ENCODE results near the gene NFYB. TPM values are rescaled to one million over a fixed set of nuclear protein-coding genes. Genes with fewer than 3 reads are reported as not detected.

The NFYB gene
- polyA plus RNA-seq, 2 of the 4 experiments (the other 2 are of a cell fraction), result 45.2 to 70.2 TPM

GRCh38 chr12:104177663-104178501 is 39.9 kb upstream of the NFYB start (continued):
- TF ChIP-seq USF2 (IDR thresholded peaks at IDR 0.05) (no peak), RAD21 (conservative IDR thresholded peaks at IDR 0.05 in 1 of 2, IDR thresholded peaks at IDR 0.05 in 1 of 2) (peak; percentile 85 to 87), FOSL2 (IDR thresholded peaks at IDR 0.05) (peak; percentile 77; the same call in 1 of the 2 replicates), FOSL2 (CRISPR knock-in tag; IDR thresholded peaks at IDR 0.05) (peak; percentile 95), HOXA7 (CRISPR knock-in tag; IDR thresholded peaks at IDR 0.05) (0 out of 2 replicates have a peak, but pooled peaks have one; percentile 44), CEBPB (IDR thresholded peaks at IDR 0.05) (peak; percentile 88 to 95), MAX (IDR thresholded peaks at IDR 0.05) (peak; percentile 75), EP300 (IDR thresholded peaks at IDR 0.05) (peak; percentile 78 to 95), BCL3 (IDR thresholded peaks at IDR 0.05) (peak; percentile 83), TFCP2L1 (CRISPR knock-in tag; IDR thresholded peaks at IDR 0.05) (no peak)

- peak; percentile 12 to 13; a peak in 5 of 6 replicates for ATAC-seq
- no peak for DNase-seq (ENCODE audit: low read depth in 1 of 2, low spot score in 1 of 2)
- H3K27ac ChIP-seq, result peak overlapping the region; percentile 85 to 89
- POLR2A ChIA-PET, result interaction anchor here (0.5 to 1.9 kb wide), 17 partner anchors 39 to 876 kb away, joined by 3 to 13 read pairs (median 5); partner anchors contain the start of genes NFYB, TDG and TXNRD1
- no peaks in the 10 kb centered on the region for H3K9me3 ChIP-seq
- peaks cover 73% of the 10 kb centered on the region for H3K4me1 ChIP-seq
- H3K4me3 ChIP-seq, result peak overlapping the region; percentile 10; the same call in 1 of the 3 replicates
- FAIRE-seq, result no peak
- peak overlapping the region; percentile 65 for H3K4me2 ChIP-seq
- CTCF ChIA-PET, result interaction anchor here (0.9 to 2.6 kb wide), 26 partner anchors 9 to 876 kb away, joined by 3 to 12 read pairs (median 4); partner anchors contain the start of gene TXNRD1
- TF ChIP-seq CEBPB (IDR thresholded peaks at IDR 0.05), result peak in 1 of 2 experiments; percentile 87; a peak in 1 of 4 replicates
- TF ChIP-seq HMGXB4 (CRISPR knock-in tag; IDR thresholded peaks at IDR 0.05; ENCODE audit: borderline replicate concordance), result no peak
- no peak for TF ChIP-seq HDAC2 (IDR thresholded peaks at IDR 0.05)
- TF ChIP-seq REST (IDR thresholded peaks at IDR 0.05), result no peak
- 5% methylated on average over 2 of the region's 2 CpGs for WGBS (ENCODE audit: missing lambda C conversion rate)
Observed at GRCh38 chr12:104177336-104177662, 39.3 kb upstream of the NFYB start.

GRCh38 chr12:104175726-104176247 is 37.8 kb upstream of the NFYB start:
- POLR2A ChIA-PET, result no interaction called here
- WGBS (ENCODE audit: missing lambda C conversion rate), result 83% methylated on average over 10 of the region's 10 CpGs

More at GRCh38 chr12:104175726-104176247, 37.8 kb upstream of the NFYB start:
- TF ChIP-seq CTCF (IDR thresholded peaks at IDR 0.05) (no peak), MAX (IDR thresholded peaks at IDR 0.05) (no peak), POLR2A (IDR thresholded peaks at IDR 0.05; ENCODE audit: low read length) (no peak), ZSCAN20 (CRISPR knock-in tag; IDR thresholded peaks at IDR 0.05) (no peak), NPAS2 (CRISPR knock-in tag; IDR thresholded peaks at IDR 0.05; ENCODE audit: borderline replicate concordance) (no peak), CBX2 (IDR thresholded peaks at IDR 0.05; ENCODE audit: borderline replicate concordance, low read depth) (no peak), NR3C1 (IDR thresholded peaks at IDR 0.05) (no peak), MAFK (IDR thresholded peaks at IDR 0.05; ENCODE audit: partially characterized antibody) (no peak), KDM5A (IDR thresholded peaks at IDR 0.05) (no peak), HOXB13 (CRISPR knock-in tag; IDR thresholded peaks at IDR 0.05; ENCODE audit: low read depth) (no peak), RAD21 (conservative IDR thresholded peaks at IDR 0.05 in 1 of 2, IDR thresholded peaks at IDR 0.05 in 1 of 2) (no peak)
- H3K27ac ChIP-seq, result peak overlapping the region; percentile 82 to 89
- peaks cover 58% of the 10 kb centered on the region for H3K4me1 ChIP-seq
- H3K9me3 ChIP-seq, result no peaks in the 10 kb centered on the region
- ATAC-seq (no peak), DNase-seq (ENCODE audit: low read depth in 1 of 2, low spot score in 1 of 2) (no peak), FAIRE-seq (no peak)
- no peak overlapping the region for H3K4me3 ChIP-seq
- H3K4me2 ChIP-seq, result no peak overlapping the region
- CTCF ChIA-PET, result interaction anchor here (0.7 to 2.6 kb wide), 2 partner anchors 16 to 78 kb away, joined by 3 to 5 read pairs; no protein-coding TSS in a partner anchor

Measured in A549 (cell line).